Activated T-helper 9 cell treated with anti-CD3 and anti-CD28 coated beads, Interleukin-2, amount 50 U/mL, for 16 hours (primary cell): Measurements from ENCODE around the gene UNC5B.

Source experiments
- DNase-seq: peaks from one replicate; pipeline ENCODE4 v3.0.0-alpha.2; 2020; ENCODE audit warnings: low read depth

The UNC5B gene

GRCh38 chr10:71239946-71240795 is 27.8 kb downstream of the UNC5B start:
- no peak for DNase-seq

DNA sequence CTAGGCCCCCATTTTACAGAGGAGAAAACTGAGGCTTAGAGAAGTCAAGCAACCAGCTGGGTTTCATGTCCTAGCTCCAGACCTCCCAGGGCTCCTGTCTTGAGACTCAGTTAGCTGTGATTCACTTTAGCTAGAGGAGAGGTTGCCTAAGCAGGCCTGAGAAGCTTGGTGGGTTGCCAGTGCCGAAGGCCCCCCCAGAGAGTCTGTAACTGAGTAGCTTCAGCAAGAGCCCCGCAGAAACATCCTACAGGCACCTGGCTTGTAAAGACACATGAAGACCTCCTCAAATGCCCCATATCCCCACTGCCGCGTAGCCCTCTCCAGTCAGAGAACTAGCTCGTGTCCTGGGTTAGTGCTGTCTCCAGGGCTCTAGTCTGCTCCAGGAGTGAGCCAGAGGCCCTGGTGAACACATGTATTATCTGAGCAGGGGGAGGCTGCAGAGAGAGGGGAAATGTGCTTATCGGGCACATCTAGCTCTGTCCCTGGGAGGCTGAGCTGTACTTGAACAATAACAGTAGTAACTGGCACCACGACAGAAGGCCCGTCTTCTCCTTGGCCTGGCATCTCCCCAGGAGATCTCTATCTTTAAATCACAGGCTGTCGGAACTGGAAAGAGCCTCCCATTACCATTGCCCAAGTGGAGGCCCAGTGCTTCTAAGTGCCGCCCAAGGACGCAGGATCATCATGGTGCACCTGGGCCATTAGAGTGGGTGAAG is 28.9 kb downstream of the UNC5B start:
- no peak for DNase-seq

- no peak for DNase-seq
Measured at GRCh38 chr10:71241830-71242621, 29.7 kb downstream of the UNC5B start.

DNA sequence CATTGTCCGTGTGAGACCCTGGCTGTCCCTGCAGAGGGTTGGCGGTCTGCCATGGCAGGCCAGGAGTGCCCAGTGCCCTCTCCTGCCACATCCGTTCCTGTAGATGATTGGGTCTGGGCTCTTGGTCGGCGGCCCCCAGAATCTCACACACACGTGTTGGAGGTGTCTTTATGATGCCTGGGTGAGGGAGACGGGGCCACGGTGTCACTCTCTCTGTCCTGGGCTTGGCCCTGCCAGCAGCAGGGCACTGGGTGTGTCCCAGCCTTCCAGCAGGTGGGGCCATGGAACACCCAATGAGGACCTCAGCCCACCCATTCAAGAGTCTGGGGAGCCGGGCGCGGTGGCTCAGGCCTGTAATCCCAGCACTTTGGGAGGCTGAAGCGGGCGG is 30.2 kb downstream of the UNC5B start:
- no peak for DNase-seq

- DNase-seq = no peak
Measured at GRCh38 chr10:71243756-71244395, 31.5 kb downstream of the UNC5B start.

GRCh38 chr10:71244431-71245419 is 32.4 kb downstream of the UNC5B start:
- no peak for DNase-seq

DNA sequence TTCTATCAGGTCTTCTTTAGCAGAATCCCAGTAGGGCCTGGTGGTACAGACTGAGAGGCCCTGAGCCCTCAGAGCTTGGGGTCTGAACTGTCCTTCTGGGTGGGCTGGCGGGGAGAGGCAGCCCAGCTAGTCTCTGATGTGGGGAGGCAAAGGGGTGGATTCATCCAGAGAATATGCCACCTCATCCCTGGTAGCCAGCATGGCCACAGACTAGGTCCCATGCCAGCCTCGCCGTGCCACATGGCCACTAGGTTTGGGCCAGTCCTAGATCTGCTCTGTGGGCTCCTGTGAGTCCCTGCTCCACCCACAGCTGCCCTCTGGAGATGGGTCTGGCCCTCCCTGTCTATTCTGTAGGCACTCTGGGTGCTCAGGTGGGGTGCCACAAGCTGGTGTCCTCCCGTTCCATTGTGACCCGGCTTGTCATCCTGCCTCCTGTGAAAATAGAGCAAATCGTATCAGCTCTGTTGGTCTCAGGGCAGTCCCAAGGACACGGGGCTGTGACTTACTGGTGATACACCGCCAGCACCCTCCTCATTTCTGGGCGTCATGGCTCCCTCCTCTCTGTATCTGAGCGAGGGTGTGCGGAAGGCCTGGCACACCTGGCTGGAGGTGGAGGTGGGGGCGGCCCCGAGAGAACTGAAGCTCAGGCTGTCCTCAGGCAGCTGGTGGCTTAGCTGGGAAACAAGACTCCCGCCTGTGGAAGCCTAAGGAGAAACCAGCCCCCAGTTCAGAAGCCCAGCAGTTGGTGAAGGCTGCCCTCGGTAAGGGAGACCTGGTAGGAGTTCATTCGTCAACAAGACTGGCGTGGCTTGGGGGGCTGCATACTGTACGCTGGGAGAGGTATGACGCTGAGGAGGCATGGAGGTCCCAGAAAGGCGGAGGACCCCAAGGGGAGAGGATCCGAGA is 33.3 kb downstream of the UNC5B start:
- DNase-seq = no peak

DNA sequence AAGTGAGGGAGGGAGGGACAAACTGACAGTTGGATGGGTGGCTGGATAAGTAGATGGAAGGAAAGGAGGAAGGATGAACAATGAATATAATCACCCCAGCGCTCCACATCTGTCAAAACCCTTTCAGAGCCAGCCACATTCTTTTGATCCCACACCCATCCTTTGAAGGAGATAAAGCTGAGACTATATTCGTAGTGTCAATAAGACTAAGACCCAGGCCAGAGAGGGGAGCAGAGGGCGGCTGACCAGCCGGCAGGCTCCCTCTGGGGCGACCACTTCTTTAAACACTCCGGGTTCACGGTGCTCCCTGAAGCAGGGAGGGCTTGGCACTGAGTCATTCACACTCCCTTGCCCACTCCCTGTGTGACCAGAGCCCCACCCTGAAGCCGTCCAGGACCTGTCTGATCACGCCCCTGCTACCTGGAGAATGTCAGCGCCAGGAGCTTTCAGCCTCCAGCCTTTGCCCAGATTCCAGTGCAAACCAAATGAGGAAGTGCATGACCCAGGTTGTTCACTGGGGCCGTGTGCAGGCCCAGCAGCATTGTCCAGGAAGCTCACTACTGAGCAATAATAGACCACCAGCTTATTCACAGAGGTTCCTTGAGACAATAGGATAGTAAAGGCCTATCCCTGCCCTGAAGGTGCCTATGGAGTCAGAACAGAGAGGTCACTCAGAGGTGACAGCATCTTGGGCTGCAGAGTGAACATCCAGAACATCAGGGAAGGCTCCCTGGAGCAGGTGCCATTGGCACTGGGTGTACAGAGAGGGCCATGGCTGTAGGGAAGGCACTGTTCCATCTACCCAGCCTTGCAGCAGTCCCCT is 34.4 kb downstream of the UNC5B start:
- DNase-seq = no peak

DNA sequence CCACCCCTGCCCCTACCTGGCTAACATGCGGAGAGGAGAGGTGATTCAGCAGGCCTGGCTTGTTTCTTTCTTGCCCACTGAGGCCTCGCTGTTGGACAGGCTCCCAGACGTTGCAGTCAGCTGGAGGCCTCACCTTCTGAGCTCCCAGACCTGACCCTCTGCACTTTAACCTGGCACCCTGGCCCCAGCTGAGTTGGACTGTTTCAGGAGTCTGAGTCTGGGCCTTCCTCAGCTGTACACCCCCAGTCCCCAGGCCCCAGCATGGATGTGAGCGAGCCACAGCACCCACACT is 35.0 kb downstream of the UNC5B start:
- DNase-seq = no peak

- no peak for DNase-seq
Measured at GRCh38 chr10:71247804-71248203, 35.4 kb downstream of the UNC5B start.

- no peak for DNase-seq
Measured at GRCh38 chr10:71248210-71248609, 35.8 kb downstream of the UNC5B start.

DNA sequence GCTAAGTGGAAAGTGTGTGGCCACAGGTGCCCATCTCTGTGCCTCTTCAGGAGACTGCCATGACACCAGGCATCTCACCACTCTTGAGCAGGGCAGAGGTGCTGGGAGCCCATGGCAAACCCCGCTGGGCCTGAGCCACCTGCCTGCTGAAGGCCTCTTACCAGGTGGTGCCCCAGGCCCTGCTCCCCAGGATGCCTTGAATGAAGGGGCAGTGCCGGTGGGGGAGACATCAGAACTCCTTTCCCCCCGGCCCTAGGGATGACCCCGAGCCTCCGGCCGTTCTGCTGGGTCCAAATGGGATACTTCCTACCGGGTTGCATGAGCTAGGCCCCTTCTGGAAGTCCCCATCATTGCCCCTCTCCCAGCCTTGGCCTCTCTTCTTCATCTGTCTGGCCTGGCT is 37.6 kb downstream of the UNC5B start:
- DNase-seq = no peak

GRCh38 chr10:71250405-71250804 is 38.0 kb downstream of the UNC5B start:
- DNase-seq = no peak

- DNase-seq = no peak
Measured at GRCh38 chr10:71250842-71251241, 38.5 kb downstream of the UNC5B start.

GRCh38 chr10:71251319-71251718 is 38.9 kb downstream of the UNC5B start:
- no peak for DNase-seq

GRCh38 chr10:71252220-71252619 is 39.9 kb downstream of the UNC5B start:
- no peak for DNase-seq

- DNase-seq = no peak
Measured at GRCh38 chr10:71253981-71254818, 41.8 kb downstream of the UNC5B start.

GRCh38 chr10:71254834-71255549 is 42.6 kb downstream of the UNC5B start:
- no peak for DNase-seq
